DLD1 (cell line): ENCODE results near the gene AHRR.
"Not testable (repeated sequence)": the region's sequence is repeated elsewhere in the genome, so short reads cannot be mapped to it uniquely, and the experiment has no call there.

Experiments
- in situ Hi-C: cut with HindIII; loops from 2 replicates; pipeline ENCODE4 v1.10.0; 2017; ENCODE audit warnings: low sequenced_read_pairs

The AHRR gene

GRCh38 chr5:470961-471749 is 149.6 kb downstream of the AHRR start:
- in situ Hi-C loops, result no loop called here

GRCh38 chr5:471750-472058 is 150.2 kb downstream of the AHRR start:
- in situ Hi-C loops, result no loop called here

- in situ Hi-C loops, result no loop called here
Observed at GRCh38 chr5:472076-472655, 150.7 kb downstream of the AHRR start.

- in situ Hi-C loops, result no loop called here
Observed at GRCh38 chr5:472656-473550, 151.4 kb downstream of the AHRR start.

- in situ Hi-C loops, result no loop called here
Observed at GRCh38 chr5:473551-474192, 152.2 kb downstream of the AHRR start.

- in situ Hi-C loops, result not testable (repeated sequence)
Observed at GRCh38 chr5:474232-474839, 152.8 kb downstream of the AHRR start.

- in situ Hi-C loops, result no loop called here
Observed at GRCh38 chr5:474840-475661, 153.5 kb downstream of the AHRR start.

GRCh38 chr5:475704-476101 is 154.2 kb downstream of the AHRR start:
- in situ Hi-C loops, result no loop called here

GRCh38 chr5:476102-476813 is 154.7 kb downstream of the AHRR start:
- in situ Hi-C loops, result no loop called here

GRCh38 chr5:476814-477175 is 155.3 kb downstream of the AHRR start:
- in situ Hi-C loops, result no loop called here

- in situ Hi-C loops, result no loop called here
Observed at GRCh38 chr5:477247-477646, 155.7 kb downstream of the AHRR start.

GRCh38 chr5:477871-478270 is 156.4 kb downstream of the AHRR start:
- in situ Hi-C loops, result no loop called here

- in situ Hi-C loops, result no loop called here
Observed at GRCh38 chr5:478369-478981, 157.0 kb downstream of the AHRR start.

- in situ Hi-C loops, result no loop called here
Observed at GRCh38 chr5:478982-479535, 157.5 kb downstream of the AHRR start.

- in situ Hi-C loops, result no loop called here
Observed at GRCh38 chr5:479566-480319, 158.2 kb downstream of the AHRR start.

GRCh38 chr5:481347-481746 is 159.8 kb downstream of the AHRR start:
- in situ Hi-C loops, result no loop called here

GRCh38 chr5:482021-482420 is 160.5 kb downstream of the AHRR start:
- in situ Hi-C loops, result no loop called here

GRCh38 chr5:482506-482905 is 161.0 kb downstream of the AHRR start:
- in situ Hi-C loops, result no loop called here
